Hepatocyte (in vitro differentiated cells): ENCODE measurements around the gene SNAPC1.
"Not testable (repeated sequence)": the region's sequence is repeated elsewhere in the genome, so short reads cannot be mapped to it uniquely, and the experiment has no call there.

Experiments
- EZH2 ChIP-seq: fragments of 200-600 bp; sonication (generic); IDR thresholded peaks from 2 replicates; pipeline ENCODE4 v1.6.1; 2016; ENCODE audit warnings: antibody characterized with exemption, mild to moderate bottlenecking, borderline replicate concordance
- EZH2phosphoT487 ChIP-seq: fragments of 200-600 bp; sonication (generic); IDR thresholded peaks from one replicate; pipeline ENCODE4 v1.6.1; 2018; ENCODE audit warnings: antibody characterized with exemption, mild to moderate bottlenecking, low read depth, moderate library complexity; ENCODE audit not compliant: unreplicated experiment, severe bottlenecking
- TF ChIP-seq, protein P1 (sequence below): fragments of 200-600 bp; sonication (generic); IDR thresholded peaks from 2 replicates; pipeline ENCODE4 v1.5.1; 2016; ENCODE audit warnings: antibody characterized with exemption, mild to moderate bottlenecking; ENCODE audit not compliant: poor library complexity

- TF ChIP-seq EZH2, EZH2phosphoT487: not testable (repeated sequence)
- TF ChIP-seq, protein P1, sequence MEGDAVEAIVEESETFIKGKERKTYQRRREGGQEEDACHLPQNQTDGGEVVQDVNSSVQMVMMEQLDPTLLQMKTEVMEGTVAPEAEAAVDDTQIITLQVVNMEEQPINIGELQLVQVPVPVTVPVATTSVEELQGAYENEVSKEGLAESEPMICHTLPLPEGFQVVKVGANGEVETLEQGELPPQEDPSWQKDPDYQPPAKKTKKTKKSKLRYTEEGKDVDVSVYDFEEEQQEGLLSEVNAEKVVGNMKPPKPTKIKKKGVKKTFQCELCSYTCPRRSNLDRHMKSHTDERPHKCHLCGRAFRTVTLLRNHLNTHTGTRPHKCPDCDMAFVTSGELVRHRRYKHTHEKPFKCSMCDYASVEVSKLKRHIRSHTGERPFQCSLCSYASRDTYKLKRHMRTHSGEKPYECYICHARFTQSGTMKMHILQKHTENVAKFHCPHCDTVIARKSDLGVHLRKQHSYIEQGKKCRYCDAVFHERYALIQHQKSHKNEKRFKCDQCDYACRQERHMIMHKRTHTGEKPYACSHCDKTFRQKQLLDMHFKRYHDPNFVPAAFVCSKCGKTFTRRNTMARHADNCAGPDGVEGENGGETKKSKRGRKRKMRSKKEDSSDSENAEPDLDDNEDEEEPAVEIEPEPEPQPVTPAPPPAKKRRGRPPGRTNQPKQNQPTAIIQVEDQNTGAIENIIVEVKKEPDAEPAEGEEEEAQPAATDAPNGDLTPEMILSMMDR = not testable (repeated sequence)
Measured at GRCh38 chr14:61755382-61755742, 6.9 kb upstream of the SNAPC1 start.
